Measurements from ENCODE around the gene PHYHD1. TPM values are rescaled to one million over a fixed set of nuclear protein-coding genes. Genes with fewer than 3 reads are reported as not detected.

The PHYHD1 gene
- total and polyA plus RNA-seq, 10 of the 15 experiments (the other 5 are each of a cell fraction or from before 2014, with no cell fraction given) = 0.09 to 0.17 TPM; not detected in 8

DNA sequence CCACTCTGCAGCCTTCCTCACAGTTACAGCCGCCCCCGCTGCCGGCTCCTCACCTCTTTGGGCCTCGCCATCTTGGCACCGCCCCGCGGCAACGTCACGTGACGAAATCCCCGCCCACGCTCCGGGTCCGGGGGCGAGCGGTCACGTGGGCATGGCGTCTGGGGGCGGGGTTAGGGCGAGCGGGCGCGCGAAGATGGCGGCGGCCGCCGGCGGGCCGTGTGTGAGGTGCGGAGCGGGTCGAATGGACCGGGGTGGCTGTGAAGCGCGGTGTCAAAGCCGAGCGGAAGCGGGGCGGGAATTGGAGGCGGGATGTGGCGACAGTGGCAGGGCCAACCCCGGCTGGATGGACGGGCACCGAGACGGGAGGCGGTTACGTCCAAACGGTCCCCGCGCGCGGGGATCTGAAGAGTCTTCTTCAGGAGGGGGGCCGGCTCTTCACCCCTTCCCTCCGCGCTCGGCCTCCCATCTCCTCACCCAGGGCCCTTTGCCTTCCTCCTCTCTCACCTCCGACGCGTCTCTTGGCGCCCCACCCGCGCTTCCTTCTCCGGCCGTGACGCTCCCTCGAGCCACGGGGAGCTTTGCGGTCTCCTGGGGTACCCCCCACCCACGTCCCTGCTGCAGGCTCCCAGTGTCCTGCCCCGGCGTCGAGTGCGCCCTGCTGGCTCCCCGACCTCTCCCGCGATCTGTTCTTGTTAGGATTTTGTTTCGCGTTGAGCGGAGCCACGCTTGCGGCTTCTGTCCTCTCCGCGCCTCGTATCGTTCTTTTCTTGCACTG lies 26.9 kb downstream of the PHYHD1 start, which contains the start of the genes DOLK and NUP188 (continued):
- TF ChIP-seq ETV6 (conservative IDR thresholded peaks at IDR 0.05 in 1 of 2, IDR thresholded peaks at IDR 0.05 in 1 of 2; ENCODE audit: borderline replicate concordance in 1 of 2, low read depth in 1 of 2) = no peak
- 0 out of 2 replicates have a peak, but pooled peaks have one; percentile 1 for TF ChIP-seq ZNF384 (IDR thresholded peaks at IDR 0.05; ENCODE audit: borderline replicate concordance, low read depth, low read length)
- TF ChIP-seq BCL11A (IDR thresholded peaks at IDR 0.05; ENCODE audit: low read depth, low read length) = no peak
- TF ChIP-seq SUZ12 (IDR thresholded peaks at IDR 0.05; ENCODE audit: unreplicated experiment) = no peak
- no peak for TF ChIP-seq SMARCA5 (IDR thresholded peaks at IDR 0.05)
- TF ChIP-seq POLR2AphosphoS5 (IDR thresholded peaks at IDR 0.05; ENCODE audit: low read length) = peak; percentile 95
- TF ChIP-seq NFXL1 (IDR thresholded peaks at IDR 0.05; ENCODE audit: borderline replicate concordance) = no peak
- peak; percentile 97 for TF ChIP-seq ATF3 (IDR thresholded peaks at IDR 0.05; ENCODE audit: borderline replicate concordance, extremely low read depth, low read depth, low read length)
- no peak for TF ChIP-seq WRNIP1 (IDR thresholded peaks at IDR 0.05; ENCODE audit: borderline replicate concordance, low read depth, low read length)
- TF ChIP-seq EGR1 (IDR thresholded peaks at IDR 0.05; ENCODE audit: borderline replicate concordance in 1 of 2, low read depth in 2 of 2, low read length in 2 of 2) = peak; percentile 95 to 100
- peak; percentile 83 for TF ChIP-seq MXI1 (IDR thresholded peaks at IDR 0.05; ENCODE audit: low read depth, low read length)
- TF ChIP-seq SIN3A (IDR thresholded peaks at IDR 0.05; ENCODE audit: low read depth, low read length) = peak; percentile 88
- TF ChIP-seq, protein P1, sequence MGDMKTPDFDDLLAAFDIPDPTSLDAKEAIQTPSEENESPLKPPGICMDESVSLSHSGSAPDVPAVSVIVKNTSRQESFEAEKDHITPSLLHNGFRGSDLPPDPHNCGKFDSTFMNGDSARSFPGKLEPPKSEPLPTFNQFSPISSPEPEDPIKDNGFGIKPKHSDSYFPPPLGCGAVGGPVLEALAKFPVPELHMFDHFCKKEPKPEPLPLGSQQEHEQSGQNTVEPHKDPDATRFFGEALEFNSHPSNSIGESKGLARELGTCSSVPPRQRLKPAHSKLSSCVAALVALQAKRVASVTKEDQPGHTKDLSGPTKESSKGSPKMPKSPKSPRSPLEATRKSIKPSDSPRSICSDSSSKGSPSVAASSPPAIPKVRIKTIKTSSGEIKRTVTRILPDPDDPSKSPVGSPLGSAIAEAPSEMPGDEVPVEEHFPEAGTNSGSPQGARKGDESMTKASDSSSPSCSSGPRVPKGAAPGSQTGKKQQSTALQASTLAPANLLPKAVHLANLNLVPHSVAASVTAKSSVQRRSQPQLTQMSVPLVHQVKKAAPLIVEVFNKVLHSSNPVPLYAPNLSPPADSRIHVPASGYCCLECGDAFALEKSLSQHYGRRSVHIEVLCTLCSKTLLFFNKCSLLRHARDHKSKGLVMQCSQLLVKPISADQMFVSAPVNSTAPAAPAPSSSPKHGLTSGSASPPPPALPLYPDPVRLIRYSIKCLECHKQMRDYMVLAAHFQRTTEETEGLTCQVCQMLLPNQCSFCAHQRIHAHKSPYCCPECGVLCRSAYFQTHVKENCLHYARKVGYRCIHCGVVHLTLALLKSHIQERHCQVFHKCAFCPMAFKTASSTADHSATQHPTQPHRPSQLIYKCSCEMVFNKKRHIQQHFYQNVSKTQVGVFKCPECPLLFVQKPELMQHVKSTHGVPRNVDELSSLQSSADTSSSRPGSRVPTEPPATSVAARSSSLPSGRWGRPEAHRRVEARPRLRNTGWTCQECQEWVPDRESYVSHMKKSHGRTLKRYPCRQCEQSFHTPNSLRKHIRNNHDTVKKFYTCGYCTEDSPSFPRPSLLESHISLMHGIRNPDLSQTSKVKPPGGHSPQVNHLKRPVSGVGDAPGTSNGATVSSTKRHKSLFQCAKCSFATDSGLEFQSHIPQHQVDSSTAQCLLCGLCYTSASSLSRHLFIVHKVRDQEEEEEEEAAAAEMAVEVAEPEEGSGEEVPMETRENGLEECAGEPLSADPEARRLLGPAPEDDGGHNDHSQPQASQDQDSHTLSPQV (IDR thresholded peaks at IDR 0.05) = no peak
- peak; percentile 94 to 99 for TF ChIP-seq BHLHE40 (IDR thresholded peaks at IDR 0.05; ENCODE audit: borderline replicate concordance in 1 of 2, low read depth in 2 of 2, low read length in 1 of 2)
- no peak for TF ChIP-seq TCF3 (IDR thresholded peaks at IDR 0.05; ENCODE audit: borderline replicate concordance, insufficient read depth, low read depth, low read length)
- TF ChIP-seq MTA2 (IDR thresholded peaks at IDR 0.05; ENCODE audit: low read depth) = 0 out of 2 replicates have a peak, but pooled peaks have one; percentile 14
- TF ChIP-seq, protein P2, sequence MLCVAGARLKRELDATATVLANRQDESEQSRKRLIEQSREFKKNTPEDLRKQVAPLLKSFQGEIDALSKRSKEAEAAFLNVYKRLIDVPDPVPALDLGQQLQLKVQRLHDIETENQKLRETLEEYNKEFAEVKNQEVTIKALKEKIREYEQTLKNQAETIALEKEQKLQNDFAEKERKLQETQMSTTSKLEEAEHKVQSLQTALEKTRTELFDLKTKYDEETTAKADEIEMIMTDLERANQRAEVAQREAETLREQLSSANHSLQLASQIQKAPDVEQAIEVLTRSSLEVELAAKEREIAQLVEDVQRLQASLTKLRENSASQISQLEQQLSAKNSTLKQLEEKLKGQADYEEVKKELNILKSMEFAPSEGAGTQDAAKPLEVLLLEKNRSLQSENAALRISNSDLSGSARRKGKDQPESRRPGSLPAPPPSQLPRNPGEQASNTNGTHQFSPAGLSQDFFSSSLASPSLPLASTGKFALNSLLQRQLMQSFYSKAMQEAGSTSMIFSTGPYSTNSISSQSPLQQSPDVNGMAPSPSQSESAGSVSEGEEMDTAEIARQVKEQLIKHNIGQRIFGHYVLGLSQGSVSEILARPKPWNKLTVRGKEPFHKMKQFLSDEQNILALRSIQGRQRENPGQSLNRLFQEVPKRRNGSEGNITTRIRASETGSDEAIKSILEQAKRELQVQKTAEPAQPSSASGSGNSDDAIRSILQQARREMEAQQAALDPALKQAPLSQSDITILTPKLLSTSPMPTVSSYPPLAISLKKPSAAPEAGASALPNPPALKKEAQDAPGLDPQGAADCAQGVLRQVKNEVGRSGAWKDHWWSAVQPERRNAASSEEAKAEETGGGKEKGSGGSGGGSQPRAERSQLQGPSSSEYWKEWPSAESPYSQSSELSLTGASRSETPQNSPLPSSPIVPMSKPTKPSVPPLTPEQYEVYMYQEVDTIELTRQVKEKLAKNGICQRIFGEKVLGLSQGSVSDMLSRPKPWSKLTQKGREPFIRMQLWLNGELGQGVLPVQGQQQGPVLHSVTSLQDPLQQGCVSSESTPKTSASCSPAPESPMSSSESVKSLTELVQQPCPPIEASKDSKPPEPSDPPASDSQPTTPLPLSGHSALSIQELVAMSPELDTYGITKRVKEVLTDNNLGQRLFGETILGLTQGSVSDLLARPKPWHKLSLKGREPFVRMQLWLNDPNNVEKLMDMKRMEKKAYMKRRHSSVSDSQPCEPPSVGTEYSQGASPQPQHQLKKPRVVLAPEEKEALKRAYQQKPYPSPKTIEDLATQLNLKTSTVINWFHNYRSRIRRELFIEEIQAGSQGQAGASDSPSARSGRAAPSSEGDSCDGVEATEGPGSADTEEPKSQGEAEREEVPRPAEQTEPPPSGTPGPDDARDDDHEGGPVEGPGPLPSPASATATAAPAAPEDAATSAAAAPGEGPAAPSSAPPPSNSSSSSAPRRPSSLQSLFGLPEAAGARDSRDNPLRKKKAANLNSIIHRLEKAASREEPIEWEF (IDR thresholded peaks at IDR 0.05; ENCODE audit: insufficient replicate concordance, low read depth, low read length) = no peak
